Measurements from ENCODE around the gene ATPAF2.
"Not testable (repeated sequence)": the region's sequence is repeated elsewhere in the genome, so short reads cannot be mapped to it uniquely, and the experiment has no call there.

ATPAF2 gene

GRCh38 chr17:18009609-18010420 is 29.2 kb downstream of the ATPAF2 start:
- no peak for DNase-seq

- no peak for DNase-seq
These were observed 30.3 kb downstream of the ATPAF2 start for GRCh38 chr17:18008496-18009268.

DNA sequence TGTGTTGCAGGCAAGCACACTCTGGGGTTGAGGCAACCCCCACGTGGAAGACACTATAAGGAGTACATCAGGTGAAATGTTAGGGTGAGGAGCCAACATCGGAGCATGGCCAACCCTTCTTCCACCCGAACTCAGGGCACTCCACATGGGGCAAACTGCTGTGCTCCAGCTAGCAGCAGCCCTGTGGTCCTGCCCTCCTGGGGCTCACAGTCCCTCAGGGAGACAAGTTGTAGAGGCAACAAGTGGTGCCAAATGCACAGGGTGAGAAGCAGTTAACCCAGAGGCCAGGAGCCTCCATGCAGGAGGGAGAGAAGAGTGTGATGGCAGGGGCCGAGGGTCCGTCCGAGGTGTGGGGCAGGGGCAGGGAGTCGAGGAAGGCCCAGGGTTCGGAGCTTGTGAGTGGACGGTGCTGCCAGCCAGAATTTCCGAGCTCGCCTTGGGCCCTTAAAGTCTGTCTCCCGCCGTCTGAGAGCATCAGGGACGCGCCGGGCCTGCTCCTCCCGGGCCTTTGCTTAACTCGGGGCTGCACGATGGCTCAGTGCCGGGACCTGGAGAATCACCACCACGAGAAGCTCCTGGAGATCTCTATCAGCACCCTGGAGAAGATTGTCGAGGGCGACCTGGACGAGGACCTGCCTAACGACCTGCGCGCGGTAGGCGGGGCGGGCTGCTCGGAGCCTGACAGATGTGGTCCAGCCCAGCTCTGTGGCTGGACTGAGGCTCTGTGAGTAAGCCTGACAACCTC is 32.3 kb downstream of the ATPAF2 start:
- no peak for DNase-seq

- no peak for DNase-seq
These were observed 33.5 kb downstream of the ATPAF2 start for GRCh38 chr17:18005496-18005895.

DNA sequence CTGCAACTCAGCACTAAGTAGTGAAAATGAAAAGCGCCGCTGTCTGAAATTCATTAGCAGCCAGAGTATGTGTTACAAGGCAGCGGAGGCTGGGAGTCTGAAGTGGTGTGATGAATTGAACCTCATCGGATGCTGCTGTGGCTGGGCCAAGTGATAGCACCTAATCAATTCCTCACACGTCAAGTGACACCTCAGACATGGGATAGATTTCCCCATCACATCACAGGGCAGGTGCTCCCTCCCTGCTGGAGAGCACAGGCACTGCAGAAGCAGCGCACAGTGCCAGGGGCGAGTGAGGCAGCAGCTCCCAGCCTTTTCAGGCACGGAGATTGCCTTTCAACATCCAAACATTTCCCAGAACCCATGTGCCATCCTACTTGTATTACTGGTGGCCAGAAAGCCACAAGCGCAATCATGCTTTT is 34.1 kb downstream of the ATPAF2 start:
- DNase-seq = no peak

- no peak for DNase-seq
These were observed 34.6 kb downstream of the ATPAF2 start for GRCh38 chr17:18004345-18004744.

DNA sequence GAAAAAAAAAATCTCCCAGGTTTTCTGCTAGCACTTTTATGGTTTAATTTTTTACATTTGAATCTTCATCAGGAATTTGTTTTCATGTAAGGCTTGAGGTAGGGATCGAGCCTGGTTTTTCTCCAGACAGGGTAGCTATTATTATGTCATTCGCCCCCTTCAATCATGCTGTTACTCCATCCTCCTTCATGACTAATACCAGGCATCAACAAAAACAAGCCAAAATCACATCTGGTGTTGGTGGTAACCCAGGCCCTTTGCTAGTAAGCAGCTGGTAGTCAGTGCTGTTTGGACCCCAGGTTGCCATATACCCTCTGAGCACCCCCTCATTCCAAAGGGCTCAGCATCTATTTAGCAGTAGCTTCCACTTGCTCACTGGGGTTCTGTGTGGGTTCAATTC is 36.8 kb downstream of the ATPAF2 start:
- no peak for DNase-seq

DNA sequence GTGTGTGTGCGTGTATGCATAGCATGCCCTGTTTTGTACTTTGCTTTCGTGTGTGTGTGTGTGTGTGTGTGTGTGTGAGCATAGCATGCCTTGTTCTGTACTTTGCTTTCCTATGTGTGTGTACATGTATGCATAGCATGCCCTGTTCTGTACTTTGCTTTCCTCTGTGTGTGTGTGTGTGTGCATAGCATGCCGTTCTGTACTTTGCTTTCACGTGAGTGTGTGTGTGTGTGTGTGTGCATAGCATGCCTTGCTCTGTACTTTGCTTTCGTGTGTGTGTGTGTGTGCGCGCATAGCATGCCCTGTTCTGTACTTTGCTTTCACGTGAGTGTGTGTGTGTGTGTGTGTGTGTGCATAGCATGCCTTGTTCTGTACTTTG is 38.9 kb downstream of the ATPAF2 start:
- DNase-seq = no peak

DNA sequence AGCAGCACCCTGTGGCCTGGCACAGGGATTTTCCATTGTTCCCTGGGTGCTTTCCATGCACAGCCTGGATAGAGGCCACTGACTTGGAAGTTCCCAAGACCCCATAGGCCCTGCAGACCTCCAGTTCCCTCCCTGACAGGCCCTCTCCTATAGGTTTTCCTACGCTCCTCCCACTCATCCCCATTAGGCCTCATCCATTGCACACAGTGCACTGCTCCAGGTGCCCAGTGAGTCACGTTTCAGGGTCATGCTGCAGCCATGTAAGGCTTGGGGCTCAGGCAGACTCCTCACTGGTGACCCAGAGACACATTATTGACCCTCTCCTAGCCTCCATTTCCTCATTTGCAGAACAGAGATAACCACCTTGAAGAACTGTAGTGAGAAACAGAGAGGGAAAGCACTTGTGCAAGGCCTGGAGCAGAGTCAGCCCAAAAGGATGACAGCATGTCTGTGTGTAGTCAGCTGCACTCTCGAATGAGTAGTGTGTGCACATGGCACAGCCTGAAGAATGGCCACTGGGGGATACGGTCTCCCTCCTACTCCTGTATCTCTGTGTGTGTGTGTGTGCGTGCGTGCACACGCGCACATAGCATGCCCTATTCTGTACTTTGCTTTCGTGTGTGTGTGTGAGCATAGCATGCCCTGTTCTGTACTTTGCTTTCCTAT is 39.5 kb downstream of the ATPAF2 start:
- no peak for DNase-seq

GRCh38 chr17:17998934-17999333 is 40.0 kb downstream of the ATPAF2 start:
- no peak for DNase-seq

- not testable (repeated sequence) for DNase-seq
These were observed 43.1 kb downstream of the ATPAF2 start for GRCh38 chr17:17995887-17996286.

GRCh38 chr17:17994271-17995069 is 44.5 kb downstream of the ATPAF2 start:
- no peak for DNase-seq

DNA sequence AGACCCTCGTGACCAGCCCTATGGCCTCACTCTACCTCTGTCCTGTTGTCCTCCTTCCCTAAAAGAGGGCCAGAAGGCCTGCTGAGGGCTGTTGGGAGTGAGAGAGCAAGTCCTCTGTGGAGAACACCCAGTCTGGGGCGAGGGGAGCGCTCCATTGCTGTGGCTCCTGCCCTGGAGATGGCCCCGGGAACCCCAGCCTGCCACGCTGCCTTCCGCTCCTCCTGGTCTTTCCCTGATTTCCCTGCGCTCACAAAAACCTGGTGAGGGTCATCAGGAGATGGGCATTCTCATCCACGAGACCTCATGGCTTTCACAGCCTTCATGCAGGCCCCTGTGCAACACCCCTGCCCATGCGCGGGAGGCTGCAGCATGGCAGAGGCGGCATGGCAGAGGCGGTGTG is 45.1 kb downstream of the ATPAF2 start:
- no peak for DNase-seq

DNA sequence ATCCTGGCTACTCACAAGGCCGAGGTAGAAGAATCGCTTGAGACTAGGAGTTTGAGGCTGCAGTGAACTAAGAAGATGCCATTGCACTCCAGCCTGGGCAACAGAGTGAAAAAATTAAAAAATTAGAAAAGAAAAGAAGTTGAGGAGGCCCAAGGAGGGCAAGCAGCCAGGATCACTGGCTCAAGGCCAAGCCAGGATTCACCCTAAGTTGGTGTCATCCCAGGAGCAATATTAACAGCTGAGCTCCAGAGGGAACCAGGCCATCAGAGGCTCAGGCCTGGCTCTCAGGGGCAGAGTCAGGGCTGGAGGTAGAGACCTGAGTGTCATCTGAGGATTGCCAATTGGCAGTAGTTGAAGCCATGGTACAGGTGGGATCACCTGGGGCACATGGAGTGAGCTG is 45.6 kb downstream of the ATPAF2 start:
- no peak for DNase-seq

- no peak for DNase-seq
These were observed 48.7 kb downstream of the ATPAF2 start for GRCh38 chr17:17990282-17990681.

- no peak for DNase-seq
These were observed 49.4 kb downstream of the ATPAF2 start for GRCh38 chr17:17989618-17990017.

DNA sequence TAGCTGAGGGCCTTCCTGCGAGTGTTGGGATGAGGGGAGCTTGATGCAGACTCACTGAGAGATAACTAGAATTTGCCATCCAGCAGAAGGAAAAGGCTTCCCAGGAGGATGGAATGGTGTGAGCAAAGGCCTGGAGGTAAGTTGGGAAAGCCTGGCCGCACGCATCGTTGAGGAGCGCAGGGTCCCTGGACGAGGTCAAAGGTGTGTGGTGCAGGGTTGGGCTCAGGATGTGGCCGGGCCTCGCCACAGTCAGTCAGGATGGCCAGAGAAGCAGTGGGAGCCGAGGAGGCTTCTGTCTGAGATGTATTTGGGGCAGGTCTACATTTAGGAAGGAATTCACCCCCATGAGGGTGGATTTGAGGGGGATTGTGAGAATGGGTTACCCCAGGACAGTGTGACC is 49.9 kb downstream of the ATPAF2 start:
- no peak for DNase-seq

DNA sequence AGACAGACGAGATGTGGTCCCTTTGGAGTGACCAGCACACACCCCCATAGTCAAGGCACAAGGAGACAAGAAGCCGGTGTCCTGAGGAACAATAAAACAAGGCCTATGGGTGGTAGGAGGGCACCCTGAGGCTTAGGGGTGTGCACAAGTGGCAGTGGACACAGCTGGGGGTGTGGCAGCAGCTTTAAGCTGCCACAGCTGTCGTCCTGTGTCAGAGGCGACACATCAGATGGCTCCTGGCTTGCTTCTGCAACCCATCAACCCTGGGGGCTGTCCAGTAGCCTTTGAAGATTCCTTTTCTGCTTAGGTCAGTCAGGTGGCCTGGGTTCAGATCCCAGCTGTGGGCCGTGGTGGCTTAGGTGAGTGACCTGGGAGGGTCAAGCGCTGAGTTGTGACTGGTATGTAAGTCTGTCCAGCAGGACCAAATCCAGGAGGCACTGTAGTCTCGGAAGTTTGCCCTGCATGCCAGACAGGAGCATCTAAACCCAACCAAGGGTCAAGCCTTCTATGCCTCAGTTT is 50.5 kb downstream of the ATPAF2 start:
- DNase-seq = no peak

- DNase-seq = no peak
These were observed 51.1 kb downstream of the ATPAF2 start for GRCh38 chr17:17987901-17988300.

- no peak for DNase-seq
These were observed 51.6 kb downstream of the ATPAF2 start for GRCh38 chr17:17987187-17987896.

DNA sequence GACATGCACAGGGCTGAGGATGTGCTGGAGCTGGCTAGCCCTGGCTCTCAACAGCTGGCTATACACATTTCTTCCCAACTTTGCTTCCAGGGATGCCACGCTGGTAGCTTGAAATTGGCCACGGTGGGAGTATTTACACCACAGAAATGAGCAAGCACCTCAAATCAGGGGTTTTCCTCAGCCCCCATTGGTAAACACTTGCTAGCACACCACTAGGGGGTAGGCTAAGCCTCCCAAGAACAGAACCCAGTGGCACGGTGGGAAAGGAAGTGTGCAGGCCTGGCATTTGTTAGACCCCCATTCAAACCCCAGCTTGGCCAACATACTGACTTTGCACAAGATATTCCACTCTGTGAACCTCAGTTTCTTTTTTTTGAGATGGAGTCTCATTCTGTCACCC is 53.4 kb downstream of the ATPAF2 start:
- no peak for DNase-seq
